ENCODE measurements around the gene TTC28.
"Not testable (repeated sequence)": the region's sequence is repeated elsewhere in the genome, so short reads cannot be mapped to it uniquely, and the experiment has no call there.

Gene TTC28

GRCh38 chr22:28077166-28077565 is 602.5 kb downstream of the TTC28 start:
- no peak for DNase-seq

GRCh38 chr22:28075358-28075981 is 604.2 kb downstream of the TTC28 start:
- no peak for DNase-seq

DNA sequence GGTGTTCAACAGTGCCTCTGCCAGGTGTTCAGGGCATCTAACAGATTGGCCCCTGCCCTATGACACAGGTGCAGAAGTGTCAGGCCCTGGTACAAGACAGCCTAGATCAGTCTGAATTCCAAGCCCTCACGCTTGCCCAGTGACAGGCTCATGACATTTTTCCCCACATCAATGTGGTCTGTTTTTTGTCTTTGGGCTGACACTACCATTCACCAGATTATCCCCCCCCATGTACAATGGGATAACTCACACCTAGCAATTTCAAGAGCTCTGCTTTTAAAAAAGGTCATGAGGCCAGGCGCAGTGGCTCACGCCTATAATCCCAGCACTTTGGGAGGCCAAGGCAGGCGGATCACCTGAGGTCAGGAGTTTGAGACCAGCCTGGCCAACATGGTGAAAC is 605.1 kb downstream of the TTC28 start:
- DNase-seq = peak; percentile 52

GRCh38 chr22:28072066-28072465 is 607.6 kb downstream of the TTC28 start:
- no peak for DNase-seq

DNA sequence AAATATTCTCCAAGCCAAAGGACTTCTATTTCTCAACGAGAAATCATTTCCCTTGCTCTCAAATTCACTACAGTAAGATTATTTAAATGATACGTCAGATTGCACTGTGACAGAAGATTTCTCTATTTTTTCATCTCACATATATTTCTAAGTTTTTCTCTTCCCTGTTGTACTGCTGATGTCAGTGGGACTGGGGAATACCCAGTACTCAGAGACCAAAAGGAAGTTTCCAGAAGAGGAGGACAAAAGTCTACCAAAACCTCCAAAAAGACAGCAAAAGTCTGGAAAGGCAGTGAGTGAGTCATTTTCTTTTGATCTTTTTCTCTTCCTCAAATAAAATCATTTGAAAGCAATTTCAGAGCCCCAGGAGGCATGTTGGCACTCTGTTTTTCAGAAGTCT is 610.8 kb downstream of the TTC28 start:
- DNase-seq = no peak

- no peak for DNase-seq
Observed at GRCh38 chr22:28064920-28065319, 614.7 kb downstream of the TTC28 start.

DNA sequence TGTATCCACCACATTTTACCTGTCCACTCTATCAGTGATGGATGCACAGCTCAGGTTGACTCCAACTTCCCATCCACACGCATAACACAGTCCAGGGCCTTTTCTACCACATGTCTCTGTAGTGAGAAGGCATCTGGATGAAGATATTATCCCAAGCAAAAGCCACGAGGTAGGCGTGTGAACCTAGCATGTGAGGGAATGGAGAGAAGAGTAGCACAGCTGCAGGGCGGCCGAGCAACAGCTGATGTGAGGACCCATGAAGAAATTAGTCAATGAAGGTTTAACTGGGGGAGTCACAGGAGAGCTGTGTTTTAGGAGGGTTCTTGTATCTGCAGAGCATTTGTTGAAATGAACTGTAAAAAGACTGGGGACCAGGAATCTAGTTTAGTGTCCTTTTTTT is 616.0 kb downstream of the TTC28 start:
- no peak for DNase-seq

DNA sequence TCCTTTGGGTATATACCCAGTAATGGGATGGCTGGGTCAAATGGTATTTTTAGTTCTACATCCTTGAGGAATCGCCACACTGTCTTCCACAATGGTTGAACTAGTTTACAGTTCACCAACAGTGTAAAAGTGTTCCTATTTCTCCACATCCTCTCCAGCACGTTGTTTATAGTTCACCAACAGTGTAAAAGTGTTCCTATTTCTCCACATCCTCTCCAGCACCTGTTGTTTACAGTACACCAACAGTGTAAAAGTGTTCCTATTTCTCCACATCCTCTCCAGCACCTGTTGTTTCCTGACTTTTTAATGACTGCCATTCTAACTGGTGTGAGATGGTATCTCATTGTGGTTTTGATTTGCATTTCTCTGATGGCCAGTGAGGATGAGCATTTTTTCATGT is 619.0 kb downstream of the TTC28 start:
- DNase-seq = not testable (repeated sequence)

DNA sequence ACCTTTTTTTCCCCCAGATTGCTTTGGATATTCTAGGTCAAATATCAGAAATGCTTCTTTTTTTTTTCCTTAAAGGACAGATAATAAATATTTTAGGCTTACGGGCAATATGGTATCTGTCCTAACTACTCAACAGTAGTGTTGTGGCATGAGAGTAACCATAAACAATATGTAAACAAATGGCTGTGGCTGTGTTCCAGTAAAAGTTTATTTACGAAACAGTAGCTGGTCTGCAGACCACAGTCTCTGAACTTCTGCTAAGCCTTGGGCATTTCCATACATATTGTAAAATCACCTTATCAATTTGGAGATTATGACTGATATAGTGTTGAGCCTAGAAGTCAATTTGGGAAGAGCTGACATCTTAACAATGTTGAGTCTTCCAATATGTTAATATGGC is 621.6 kb downstream of the TTC28 start:
- no peak for DNase-seq

DNA sequence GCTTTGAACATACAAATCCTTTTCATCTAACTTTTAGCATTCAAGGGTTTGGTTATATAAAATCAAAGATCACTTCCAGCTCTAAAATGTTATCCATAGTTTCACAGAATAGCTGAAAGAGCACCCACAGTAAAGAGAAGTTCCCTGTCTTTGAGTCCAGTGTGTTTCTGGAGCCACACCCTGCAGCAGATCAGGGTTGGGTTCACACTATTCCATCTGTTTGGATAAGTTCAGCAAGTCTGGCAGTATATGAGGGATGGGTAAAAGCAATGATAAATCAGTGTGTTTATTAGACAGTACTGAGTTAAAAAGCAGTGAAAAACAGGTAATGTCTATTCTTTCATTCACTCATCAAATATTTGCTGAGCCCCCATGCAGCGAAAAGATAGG is 624.8 kb downstream of the TTC28 start:
- DNase-seq = no peak

GRCh38 chr22:28053896-28054818 is 625.5 kb downstream of the TTC28 start:
- no peak for DNase-seq

GRCh38 chr22:28052825-28053269 is 626.8 kb downstream of the TTC28 start:
- DNase-seq = no peak

DNA sequence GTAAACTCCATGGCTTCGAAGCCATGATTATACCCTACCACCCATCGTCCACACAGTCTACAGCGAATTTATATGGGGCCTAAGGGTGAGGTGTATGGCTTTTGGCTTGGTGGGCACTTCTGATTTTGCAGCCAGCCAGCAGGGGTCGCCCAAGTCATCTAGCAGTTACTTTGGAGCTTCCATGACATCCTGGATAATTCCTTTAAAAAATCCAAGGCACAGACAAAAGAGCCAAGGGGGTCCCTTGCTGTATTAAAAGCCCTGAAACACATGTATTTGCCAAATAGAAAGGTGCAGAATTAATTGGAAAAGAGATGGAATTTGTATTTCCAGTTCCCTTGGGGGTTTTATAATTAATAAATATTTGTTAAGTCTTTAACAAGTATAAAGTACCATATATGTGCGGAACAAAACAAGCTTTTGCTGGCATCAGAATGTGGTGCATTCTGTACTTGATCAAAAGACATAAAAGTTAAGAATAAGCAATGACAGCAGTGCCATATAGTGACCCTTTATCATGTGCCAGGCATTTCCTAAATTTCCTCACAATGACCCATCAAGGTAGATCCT is 627.8 kb downstream of the TTC28 start:
- DNase-seq = peak; percentile 73

DNA sequence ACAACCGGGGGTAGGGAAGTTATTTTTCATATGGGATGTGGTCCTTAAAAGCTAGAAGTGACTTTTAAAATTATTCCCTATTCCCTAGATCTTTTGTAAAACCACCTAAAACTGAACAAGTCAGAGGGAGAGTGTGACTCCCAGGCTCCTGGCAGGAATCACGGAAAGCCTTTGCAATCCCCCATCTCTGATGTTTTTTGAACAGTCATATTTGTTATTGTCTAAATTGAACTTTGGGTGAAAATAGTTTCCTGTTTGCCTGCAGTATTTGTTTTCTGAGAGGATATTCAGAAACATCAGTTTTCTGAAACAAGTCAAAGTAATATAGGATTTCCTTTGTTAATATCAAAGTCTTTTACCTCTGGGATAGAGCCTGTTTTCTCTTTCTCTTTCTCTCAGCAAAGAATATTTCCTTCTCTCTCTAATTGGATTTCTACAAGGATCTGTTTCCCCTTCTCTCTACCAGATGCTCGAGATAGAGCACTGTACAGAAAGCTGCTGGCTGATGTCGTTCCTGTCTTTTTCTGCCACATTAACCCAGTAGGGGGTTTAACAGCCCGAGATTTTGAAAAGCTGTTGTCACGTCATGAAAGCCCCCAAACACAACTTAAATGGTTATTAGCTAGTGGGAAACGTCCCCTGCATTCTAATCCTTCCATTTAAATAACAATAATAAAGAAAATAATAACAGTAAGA is 628.4 kb downstream of the TTC28 start:
- peak; percentile 56 for DNase-seq

- DNase-seq = no peak
Observed at GRCh38 chr22:28048529-28048928, 631.1 kb downstream of the TTC28 start.

DNA sequence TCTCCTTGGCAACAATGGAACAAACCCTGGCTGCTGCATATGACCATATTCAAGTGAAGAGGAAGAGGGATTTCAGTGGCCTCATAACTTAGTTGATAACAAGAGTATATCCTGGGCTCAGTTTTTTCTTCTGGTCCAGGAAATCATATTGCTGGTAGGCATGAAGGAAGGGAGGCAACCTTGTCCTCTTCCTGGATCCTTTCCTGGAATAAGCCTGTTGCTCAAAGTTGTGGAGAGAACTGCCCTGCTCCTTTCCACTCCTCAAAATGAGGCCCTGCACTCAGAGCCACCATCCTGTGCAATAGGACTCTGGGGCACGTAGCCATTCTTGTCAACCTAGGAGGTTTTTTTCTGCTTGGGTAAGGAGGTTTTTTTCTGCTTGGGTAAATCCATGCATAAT is 631.9 kb downstream of the TTC28 start:
- no peak for DNase-seq

DNA sequence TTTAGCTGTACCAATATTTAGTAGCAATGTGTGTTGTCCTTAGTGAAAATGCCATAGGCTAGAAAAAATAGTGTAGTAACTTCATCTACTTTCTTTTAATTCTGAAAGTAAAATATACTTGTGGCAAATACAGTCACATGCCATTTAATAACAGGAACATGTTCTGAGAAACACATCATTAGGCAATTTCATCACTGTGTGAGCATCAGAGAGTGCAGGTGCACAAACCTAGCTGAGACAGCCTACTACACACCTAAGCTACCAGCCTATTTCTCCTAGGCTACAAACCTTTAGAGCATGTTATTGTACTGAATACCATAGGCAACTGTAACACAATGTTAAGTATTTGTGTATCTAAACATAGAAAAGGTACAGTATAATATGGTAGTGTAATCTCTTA is 633.5 kb downstream of the TTC28 start:
- DNase-seq = no peak

GRCh38 chr22:28044546-28045173 is 635.0 kb downstream of the TTC28 start:
- no peak for DNase-seq

DNA sequence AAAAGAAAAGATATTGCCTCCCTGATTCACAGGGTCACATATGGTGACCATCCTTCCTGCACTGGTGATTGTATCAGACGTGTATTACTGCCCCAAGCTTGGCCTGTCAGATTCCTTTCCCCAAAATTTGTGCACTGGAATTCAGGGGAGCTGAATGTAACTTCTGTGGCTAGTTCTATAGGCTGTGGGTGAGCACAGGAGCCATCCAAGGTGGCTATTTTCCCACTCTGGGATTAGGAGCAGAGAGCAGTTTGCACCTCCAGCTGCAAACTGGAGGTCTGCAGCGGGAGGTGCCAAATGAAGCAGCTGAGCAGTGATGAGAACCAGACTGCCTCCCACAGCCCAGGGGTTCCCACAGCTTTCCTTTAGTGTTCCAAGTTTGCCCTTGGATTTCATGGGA is 636.4 kb downstream of the TTC28 start:
- no peak for DNase-seq

DNA sequence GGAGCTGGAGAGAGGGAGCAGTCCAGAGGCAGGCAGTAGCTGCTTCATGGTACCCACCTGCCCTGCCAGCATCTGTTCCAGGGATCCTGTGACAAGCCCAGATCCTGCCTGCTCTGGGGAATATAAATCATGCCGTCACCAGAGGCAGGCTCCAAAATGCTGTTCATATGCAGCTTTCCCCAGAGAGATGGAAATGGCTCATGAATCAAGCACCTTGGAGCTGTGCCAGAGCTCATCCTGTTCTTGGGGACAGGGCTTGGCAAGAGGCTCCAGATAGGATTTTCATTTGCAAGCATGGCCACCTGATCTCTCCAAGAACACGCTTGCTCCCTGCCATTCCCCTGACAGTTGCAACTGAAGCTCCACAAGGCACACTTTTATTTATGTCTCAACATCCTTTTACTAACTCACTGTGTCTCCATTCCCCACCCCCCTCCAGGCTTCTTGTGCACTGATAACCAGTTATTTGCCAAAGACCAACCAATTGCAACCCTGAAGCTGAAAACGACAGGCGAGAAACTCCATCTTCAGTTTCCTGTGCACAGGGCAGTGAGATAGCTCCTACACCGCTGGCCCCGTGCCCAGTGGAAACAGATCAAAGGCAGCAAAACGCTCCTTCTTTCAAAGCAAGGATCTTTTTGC is 644.8 kb downstream of the TTC28 start:
- DNase-seq = peak; percentile 90

DNA sequence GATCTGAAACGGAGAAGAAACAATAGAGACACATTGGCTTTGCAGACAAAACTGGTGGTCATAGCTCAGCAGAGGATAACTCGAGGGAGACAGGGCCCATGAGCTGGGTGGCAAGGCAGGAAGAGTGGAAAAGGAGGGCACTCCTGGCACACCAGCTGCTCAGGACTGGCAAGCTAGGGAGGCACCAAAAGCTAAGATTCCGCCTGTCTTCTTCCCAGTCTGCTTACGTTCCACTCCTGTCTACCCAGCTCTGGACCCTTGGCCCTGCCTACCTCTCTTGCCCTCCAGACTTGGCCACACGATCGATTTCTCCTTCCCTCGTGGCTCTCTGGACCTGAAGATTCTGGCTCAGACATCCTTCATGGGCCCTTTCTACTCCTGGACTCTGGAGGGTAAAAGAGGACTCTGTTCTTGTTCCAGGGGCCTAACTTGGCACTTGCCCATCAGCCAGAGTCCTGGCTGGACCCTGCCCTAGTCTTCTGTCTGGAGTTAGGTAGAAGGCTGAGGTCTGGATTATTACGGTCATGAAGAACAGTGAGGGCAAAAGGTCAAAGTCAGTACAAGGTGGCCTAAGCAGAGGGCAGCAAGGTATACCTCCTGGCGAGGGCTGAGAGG is 645.4 kb downstream of the TTC28 start:
- DNase-seq = no peak

DNA sequence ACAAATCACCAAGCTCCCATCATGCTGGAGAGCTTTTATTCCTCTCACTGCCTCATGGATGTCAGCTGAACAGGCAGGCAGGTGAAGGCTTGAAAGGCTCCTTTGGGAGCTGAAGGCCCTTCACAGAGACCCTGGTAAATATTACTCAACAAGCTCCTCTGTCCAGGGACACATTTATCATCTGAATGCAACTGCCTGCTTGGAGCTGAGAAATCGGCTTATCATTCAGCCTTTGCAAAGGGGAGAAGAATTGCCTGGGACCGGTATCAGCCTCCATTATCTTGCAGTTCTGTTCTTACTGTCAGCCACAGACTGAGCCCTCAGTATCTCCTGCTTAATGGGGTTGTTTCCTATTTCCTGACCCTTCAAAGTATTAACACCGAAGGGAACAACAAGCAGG is 646.8 kb downstream of the TTC28 start:
- no peak for DNase-seq

Data from NCI-H82 (cell line).